Measurements from ENCODE around the gene TNK1. TPM values are rescaled to one million over a fixed set of nuclear protein-coding genes. Genes with fewer than 3 reads are reported as not detected.
A peak's percentile ranks its signal among the peaks of the same experiment; 100 is the strongest.

TNK1 gene
- total and polyA plus RNA-seq, 2 experiments from 2014 or later = 6.1 to 8.9 TPM

DNA sequence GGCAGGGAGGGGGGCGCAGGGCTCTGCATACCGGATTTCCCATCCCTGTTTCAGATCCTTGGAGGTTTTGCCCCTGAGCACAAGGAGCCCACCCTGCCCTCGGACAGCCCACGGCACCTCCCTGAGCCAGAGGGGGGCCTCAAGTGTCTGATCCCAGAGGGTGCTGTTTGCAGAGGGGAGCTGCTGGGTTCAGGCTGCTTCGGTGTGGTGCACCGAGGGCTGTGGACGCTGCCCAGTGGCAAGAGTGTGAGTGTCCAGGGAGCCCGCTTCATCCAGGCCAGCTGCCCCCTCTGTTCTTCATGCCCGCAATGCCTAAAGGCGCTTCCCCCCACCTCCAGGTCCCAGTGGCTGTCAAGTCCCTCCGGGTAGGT is 2.5 kb downstream of the TNK1 start:
- Histone ChIP-seq H3K4me1 (ENCODE audit: insufficient read depth) (peaks cover 17% of the 10 kb centered on the region), H3K4me2 (peak overlapping the region; percentile 95), H2AFZ (no peak overlapping the region), H3K4me3 (peak overlapping the region; percentile 74), H3K79me2 (replicated peaks; ENCODE audit: insufficient read depth) (no peaks in the 10 kb centered on the region), H3K27me3 (ENCODE audit: insufficient read depth) (peaks cover 42% of the 10 kb centered on the region), H3K9me2 (ENCODE audit: insufficient read depth) (no peaks in the 10 kb centered on the region), H4K20me1 (replicated peaks; ENCODE audit: insufficient read depth) (no peaks in the 10 kb centered on the region; the same call in 1 of the 2 replicates), H3K27ac (ENCODE audit: low read depth) (no peak overlapping the region), H3K36me3 (ENCODE audit: insufficient read depth) (no peaks in the 10 kb centered on the region; the same call in 1 of the 2 replicates), H3F3A (replicated peaks; ENCODE audit: low read depth) (peaks cover 20% of the 10 kb centered on the region; the same call in 1 of the 2 replicates)
- Mint-ChIP-seq H3K36me3 (ENCODE audit: low read depth) (peaks cover 7% of the 10 kb centered on the region; the same call in 2 of the 3 replicates), H3K27ac (no peak overlapping the region), H3K4me1 (peaks cover 21% of the 10 kb centered on the region), H3K4me3 (peak overlapping the region; percentile 45; the same call in 1 of the 3 replicates), H3K27me3 (ENCODE audit: insufficient read depth, low read depth, poor library complexity) (peaks cover 42% of the 10 kb centered on the region), H3K9me3 (peaks cover 9% of the 10 kb centered on the region)
- DNase-seq (ENCODE audit: low spot score) = no peak
- ATAC-seq = no peak
- TF ChIP-seq, protein P1, sequence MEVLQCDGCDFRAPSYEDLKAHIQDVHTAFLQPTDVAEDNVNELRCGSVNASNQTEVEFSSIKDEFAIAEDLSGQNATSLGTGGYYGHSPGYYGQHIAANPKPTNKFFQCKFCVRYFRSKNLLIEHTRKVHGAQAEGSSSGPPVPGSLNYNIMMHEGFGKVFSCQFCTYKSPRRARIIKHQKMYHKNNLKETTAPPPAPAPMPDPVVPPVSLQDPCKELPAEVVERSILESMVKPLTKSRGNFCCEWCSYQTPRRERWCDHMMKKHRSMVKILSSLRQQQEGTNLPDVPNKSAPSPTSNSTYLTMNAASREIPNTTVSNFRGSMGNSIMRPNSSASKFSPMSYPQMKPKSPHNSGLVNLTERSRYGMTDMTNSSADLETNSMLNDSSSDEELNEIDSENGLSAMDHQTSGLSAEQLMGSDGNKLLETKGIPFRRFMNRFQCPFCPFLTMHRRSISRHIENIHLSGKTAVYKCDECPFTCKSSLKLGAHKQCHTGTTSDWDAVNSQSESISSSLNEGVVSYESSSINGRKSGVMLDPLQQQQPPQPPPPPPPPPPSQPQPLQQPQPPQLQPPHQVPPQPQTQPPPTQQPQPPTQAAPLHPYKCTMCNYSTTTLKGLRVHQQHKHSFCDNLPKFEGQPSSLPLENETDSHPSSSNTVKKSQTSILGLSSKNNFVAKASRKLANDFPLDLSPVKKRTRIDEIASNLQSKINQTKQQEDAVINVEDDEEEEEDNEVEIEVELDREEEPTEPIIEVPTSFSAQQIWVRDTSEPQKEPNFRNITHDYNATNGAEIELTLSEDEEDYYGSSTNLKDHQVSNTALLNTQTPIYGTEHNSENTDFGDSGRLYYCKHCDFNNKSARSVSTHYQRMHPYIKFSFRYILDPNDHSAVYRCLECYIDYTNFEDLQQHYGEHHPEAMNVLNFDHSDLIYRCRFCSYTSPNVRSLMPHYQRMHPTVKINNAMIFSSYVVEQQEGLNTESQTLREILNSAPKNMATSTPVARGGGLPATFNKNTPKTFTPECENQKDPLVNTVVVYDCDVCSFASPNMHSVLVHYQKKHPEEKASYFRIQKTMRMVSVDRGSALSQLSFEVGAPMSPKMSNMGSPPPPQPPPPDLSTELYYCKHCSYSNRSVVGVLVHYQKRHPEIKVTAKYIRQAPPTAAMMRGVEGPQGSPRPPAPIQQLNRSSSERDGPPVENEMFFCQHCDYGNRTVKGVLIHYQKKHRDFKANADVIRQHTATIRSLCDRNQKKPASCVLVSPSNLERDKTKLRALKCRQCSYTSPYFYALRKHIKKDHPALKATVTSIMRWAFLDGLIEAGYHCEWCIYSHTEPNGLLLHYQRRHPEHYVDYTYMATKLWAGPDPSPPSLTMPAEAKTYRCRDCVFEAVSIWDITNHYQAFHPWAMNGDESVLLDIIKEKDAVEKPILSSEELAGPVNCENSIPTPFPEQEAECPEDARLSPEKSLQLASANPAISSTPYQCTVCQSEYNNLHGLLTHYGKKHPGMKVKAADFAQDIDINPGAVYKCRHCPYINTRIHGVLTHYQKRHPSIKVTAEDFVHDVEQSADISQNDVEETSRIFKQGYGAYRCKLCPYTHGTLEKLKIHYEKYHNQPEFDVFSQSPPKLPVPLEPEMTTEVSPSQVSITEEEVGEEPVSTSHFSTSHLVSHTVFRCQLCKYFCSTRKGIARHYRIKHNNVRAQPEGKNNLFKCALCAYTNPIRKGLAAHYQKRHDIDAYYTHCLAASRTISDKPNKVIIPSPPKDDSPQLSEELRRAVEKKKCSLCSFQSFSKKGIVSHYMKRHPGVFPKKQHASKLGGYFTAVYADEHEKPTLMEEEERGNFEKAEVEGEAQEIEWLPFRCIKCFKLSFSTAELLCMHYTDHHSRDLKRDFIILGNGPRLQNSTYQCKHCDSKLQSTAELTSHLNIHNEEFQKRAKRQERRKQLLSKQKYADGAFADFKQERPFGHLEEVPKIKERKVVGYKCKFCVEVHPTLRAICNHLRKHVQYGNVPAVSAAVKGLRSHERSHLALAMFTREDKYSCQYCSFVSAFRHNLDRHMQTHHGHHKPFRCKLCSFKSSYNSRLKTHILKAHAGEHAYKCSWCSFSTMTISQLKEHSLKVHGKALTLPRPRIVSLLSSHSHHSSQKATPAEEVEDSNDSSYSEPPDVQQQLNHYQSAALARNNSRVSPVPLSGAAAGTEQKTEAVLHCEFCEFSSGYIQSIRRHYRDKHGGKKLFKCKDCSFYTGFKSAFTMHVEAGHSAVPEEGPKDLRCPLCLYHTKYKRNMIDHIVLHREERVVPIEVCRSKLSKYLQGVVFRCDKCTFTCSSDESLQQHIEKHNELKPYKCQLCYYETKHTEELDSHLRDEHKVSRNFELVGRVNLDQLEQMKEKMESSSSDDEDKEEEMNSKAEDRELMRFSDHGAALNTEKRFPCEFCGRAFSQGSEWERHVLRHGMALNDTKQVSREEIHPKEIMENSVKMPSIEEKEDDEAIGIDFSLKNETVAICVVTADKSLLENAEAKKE (CRISPR knock-in tag; IDR thresholded peaks at IDR 0.05) = no peak
- TF ChIP-seq ZNF114 (CRISPR knock-in tag; IDR thresholded peaks at IDR 0.05) (no peak), EZH2phosphoT487 (IDR thresholded peaks at IDR 0.05; ENCODE audit: unreplicated experiment) (no peak), ZNF331 (CRISPR knock-in tag; IDR thresholded peaks at IDR 0.05; ENCODE audit: low read depth) (no peak), CREB1 (CRISPR knock-in tag; IDR thresholded peaks at IDR 0.05; ENCODE audit: low read depth) (no peak), POLR2AphosphoS5 (IDR thresholded peaks at IDR 0.05; ENCODE audit: low read depth) (no peak), NANOG (IDR thresholded peaks at IDR 0.05; ENCODE audit: borderline replicate concordance) (no peak), STAT1 (IDR thresholded peaks at IDR 0.05; ENCODE audit: unreplicated experiment) (no peak), JUNB (IDR thresholded peaks at IDR 0.05; ENCODE audit: unreplicated experiment) (no peak), EZH2 (IDR thresholded peaks at IDR 0.05; ENCODE audit: low read depth, unreplicated experiment) (no peak)
- TF ChIP-seq, protein P2, sequence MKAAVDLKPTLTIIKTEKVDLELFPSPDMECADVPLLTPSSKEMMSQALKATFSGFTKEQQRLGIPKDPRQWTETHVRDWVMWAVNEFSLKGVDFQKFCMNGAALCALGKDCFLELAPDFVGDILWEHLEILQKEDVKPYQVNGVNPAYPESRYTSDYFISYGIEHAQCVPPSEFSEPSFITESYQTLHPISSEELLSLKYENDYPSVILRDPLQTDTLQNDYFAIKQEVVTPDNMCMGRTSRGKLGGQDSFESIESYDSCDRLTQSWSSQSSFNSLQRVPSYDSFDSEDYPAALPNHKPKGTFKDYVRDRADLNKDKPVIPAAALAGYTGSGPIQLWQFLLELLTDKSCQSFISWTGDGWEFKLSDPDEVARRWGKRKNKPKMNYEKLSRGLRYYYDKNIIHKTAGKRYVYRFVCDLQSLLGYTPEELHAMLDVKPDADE (IDR thresholded peaks at IDR 0.05) = no peak
- TF ChIP-seq, protein P3, sequence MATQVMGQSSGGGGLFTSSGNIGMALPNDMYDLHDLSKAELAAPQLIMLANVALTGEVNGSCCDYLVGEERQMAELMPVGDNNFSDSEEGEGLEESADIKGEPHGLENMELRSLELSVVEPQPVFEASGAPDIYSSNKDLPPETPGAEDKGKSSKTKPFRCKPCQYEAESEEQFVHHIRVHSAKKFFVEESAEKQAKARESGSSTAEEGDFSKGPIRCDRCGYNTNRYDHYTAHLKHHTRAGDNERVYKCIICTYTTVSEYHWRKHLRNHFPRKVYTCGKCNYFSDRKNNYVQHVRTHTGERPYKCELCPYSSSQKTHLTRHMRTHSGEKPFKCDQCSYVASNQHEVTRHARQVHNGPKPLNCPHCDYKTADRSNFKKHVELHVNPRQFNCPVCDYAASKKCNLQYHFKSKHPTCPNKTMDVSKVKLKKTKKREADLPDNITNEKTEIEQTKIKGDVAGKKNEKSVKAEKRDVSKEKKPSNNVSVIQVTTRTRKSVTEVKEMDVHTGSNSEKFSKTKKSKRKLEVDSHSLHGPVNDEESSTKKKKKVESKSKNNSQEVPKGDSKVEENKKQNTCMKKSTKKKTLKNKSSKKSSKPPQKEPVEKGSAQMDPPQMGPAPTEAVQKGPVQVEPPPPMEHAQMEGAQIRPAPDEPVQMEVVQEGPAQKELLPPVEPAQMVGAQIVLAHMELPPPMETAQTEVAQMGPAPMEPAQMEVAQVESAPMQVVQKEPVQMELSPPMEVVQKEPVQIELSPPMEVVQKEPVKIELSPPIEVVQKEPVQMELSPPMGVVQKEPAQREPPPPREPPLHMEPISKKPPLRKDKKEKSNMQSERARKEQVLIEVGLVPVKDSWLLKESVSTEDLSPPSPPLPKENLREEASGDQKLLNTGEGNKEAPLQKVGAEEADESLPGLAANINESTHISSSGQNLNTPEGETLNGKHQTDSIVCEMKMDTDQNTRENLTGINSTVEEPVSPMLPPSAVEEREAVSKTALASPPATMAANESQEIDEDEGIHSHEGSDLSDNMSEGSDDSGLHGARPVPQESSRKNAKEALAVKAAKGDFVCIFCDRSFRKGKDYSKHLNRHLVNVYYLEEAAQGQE (IDR thresholded peaks at IDR 0.05; ENCODE audit: unreplicated experiment) = no peak
- TF ChIP-seq, protein P4, sequence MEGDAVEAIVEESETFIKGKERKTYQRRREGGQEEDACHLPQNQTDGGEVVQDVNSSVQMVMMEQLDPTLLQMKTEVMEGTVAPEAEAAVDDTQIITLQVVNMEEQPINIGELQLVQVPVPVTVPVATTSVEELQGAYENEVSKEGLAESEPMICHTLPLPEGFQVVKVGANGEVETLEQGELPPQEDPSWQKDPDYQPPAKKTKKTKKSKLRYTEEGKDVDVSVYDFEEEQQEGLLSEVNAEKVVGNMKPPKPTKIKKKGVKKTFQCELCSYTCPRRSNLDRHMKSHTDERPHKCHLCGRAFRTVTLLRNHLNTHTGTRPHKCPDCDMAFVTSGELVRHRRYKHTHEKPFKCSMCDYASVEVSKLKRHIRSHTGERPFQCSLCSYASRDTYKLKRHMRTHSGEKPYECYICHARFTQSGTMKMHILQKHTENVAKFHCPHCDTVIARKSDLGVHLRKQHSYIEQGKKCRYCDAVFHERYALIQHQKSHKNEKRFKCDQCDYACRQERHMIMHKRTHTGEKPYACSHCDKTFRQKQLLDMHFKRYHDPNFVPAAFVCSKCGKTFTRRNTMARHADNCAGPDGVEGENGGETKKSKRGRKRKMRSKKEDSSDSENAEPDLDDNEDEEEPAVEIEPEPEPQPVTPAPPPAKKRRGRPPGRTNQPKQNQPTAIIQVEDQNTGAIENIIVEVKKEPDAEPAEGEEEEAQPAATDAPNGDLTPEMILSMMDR (conservative IDR thresholded peaks at IDR 0.05; ENCODE audit: low read depth in 2 of 2) = no peak
